Gastroesophageal sphincter (tissue), 3 donors: ENCODE measurements around the gene FOXK2.

Experiments
- EP300 ChIP-seq: sonication (generic); formaldehyde crosslinking; IDR thresholded peaks from one replicate; pipeline ENCODE4 v1.6.1; 2017; ENCODE audit warnings: antibody characterized with exemption, mild to moderate bottlenecking
- POLR2A ChIP-seq, 2 donors: fragments of 450-650 bp; IDR thresholded peaks; one replicate each; pipeline ENCODE4 v1.6.1; 2017; ENCODE audit warnings: antibody characterized with exemption in 2 of 2, mild to moderate bottlenecking in 2 of 2, moderate library complexity in 1 of 2
- POLR2AphosphoS5 ChIP-seq: sonication (generic); formaldehyde crosslinking; IDR thresholded peaks from one replicate; pipeline ENCODE4 v1.6.1; 2017; ENCODE audit warnings: antibody characterized with exemption
- TF ChIP-seq, protein P1 (sequence below), 4 experiments: fragments of 200-600 bp in 2 of 4; fragments of 450-650 bp in 2 of 4; sonication (generic) in 1 of 4; IDR thresholded peaks; one replicate each; pipeline ENCODE4 v1.5.1; 2017 to 2019; ENCODE audit warnings: antibody characterized with exemption in 4 of 4, mild to moderate bottlenecking in 2 of 4, moderate library complexity in 2 of 4

DNA sequence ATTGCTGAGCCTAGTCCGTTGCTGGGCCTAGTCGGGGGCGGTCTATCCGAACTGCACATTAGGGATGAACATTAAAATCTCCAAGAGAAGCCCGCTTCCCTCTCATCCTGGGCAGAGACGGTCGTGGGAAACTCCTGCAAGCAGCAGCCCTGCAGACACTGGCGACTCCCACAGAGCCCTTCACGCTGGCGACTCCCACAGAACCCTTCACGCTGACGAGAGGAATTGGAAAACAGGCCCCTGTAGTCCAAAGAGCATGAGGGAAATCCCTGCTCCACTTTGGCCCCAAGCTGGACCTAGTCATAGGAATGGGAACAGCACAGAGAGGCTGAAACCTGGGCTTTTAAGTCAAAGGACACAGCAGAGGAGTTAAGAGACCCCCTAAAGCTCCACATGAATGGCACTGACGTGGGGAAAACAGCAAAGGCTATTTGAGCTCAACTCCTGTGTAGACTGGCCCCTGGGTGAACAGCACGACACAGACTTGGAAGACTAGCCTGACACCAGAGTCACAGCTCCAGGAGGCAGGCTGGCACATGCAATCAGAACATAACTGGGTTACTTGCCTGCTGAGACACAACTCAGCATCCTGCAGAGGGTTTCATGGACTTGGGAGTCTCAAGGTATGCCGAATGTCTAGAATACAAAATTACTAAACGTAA is 86.5 kb downstream of the FOXK2 start:
- TF ChIP-seq, protein P1, sequence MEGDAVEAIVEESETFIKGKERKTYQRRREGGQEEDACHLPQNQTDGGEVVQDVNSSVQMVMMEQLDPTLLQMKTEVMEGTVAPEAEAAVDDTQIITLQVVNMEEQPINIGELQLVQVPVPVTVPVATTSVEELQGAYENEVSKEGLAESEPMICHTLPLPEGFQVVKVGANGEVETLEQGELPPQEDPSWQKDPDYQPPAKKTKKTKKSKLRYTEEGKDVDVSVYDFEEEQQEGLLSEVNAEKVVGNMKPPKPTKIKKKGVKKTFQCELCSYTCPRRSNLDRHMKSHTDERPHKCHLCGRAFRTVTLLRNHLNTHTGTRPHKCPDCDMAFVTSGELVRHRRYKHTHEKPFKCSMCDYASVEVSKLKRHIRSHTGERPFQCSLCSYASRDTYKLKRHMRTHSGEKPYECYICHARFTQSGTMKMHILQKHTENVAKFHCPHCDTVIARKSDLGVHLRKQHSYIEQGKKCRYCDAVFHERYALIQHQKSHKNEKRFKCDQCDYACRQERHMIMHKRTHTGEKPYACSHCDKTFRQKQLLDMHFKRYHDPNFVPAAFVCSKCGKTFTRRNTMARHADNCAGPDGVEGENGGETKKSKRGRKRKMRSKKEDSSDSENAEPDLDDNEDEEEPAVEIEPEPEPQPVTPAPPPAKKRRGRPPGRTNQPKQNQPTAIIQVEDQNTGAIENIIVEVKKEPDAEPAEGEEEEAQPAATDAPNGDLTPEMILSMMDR (IDR thresholded peaks at IDR 0.05), result no peak
- no peak for TF ChIP-seq POLR2A (IDR thresholded peaks at IDR 0.05)
- no peak for TF ChIP-seq POLR2AphosphoS5
- TF ChIP-seq EP300, result no peak
